A204.1 (cell line): ENCODE data around the gene TMEM91.
"Not testable (repeated sequence)": the region's sequence is repeated elsewhere in the genome, so short reads cannot be mapped to it uniquely, and the experiment has no call there.

Experiments
- FAIRE-seq: peaks from 2 replicates; lab custom pipeline; 2012; peaks lifted over from hg19 to GRCh38; lab: Jason Lieb, UNC

Gene TMEM91

GRCh38 chr19:41376241-41376997, at the start of gene TMEM91:
Gene TMEM91 (plus strand): TSS chr19:41376533. CDS start chr19:41378310, 1,777 bp downstream.
- FAIRE-seq: no peak

- no peak for FAIRE-seq
Measured at GRCh38 chr19:41327076-41327575, 49.2 kb upstream of the TMEM91 start.

- FAIRE-seq: no peak
Measured at GRCh38 chr19:41327576-41328156, 48.7 kb upstream of the TMEM91 start.

- FAIRE-seq: no peak
Measured at GRCh38 chr19:41328157-41328841, 48.0 kb upstream of the TMEM91 start.

- FAIRE-seq: no peak
Measured at GRCh38 chr19:41328842-41329225, 47.5 kb upstream of the TMEM91 start.

GRCh38 chr19:41330481-41330880, 45.9 kb upstream of the TMEM91 start:
- no peak for FAIRE-seq

- no peak for FAIRE-seq
Measured at GRCh38 chr19:41330946-41331678, 45.2 kb upstream of the TMEM91 start.

- FAIRE-seq: no peak
Measured at GRCh38 chr19:41332000-41332399, 44.3 kb upstream of the TMEM91 start.

- no peak for FAIRE-seq
Measured at GRCh38 chr19:41332468-41332867, 43.9 kb upstream of the TMEM91 start.

GRCh38 chr19:41334793-41335192, 41.5 kb upstream of the TMEM91 start:
- no peak for FAIRE-seq

- no peak for FAIRE-seq
Measured at GRCh38 chr19:41335467-41335866, 40.9 kb upstream of the TMEM91 start.

- FAIRE-seq: no peak
Measured at GRCh38 chr19:41339936-41340335, 36.4 kb upstream of the TMEM91 start.

- no peak for FAIRE-seq
Measured at GRCh38 chr19:41341669-41342490, 34.5 kb upstream of the TMEM91 start.

GRCh38 chr19:41344162-41344561, 32.2 kb upstream of the TMEM91 start:
- FAIRE-seq: no peak

- not testable (repeated sequence) for FAIRE-seq
Measured at GRCh38 chr19:41346916-41347315, 29.4 kb upstream of the TMEM91 start.

- FAIRE-seq: no peak
Measured at GRCh38 chr19:41350735-41351338, 25.5 kb upstream of the TMEM91 start.

GRCh38 chr19:41351339-41352245, 24.7 kb upstream of the TMEM91 start:
- no peak for FAIRE-seq

GRCh38 chr19:41352279-41352608, 24.1 kb upstream of the TMEM91 start:
- FAIRE-seq: no peak

- no peak for FAIRE-seq
Measured at GRCh38 chr19:41352609-41353465, 23.5 kb upstream of the TMEM91 start.
